ENCODE results near the gene ADD1.

Gene ADD1

DNA sequence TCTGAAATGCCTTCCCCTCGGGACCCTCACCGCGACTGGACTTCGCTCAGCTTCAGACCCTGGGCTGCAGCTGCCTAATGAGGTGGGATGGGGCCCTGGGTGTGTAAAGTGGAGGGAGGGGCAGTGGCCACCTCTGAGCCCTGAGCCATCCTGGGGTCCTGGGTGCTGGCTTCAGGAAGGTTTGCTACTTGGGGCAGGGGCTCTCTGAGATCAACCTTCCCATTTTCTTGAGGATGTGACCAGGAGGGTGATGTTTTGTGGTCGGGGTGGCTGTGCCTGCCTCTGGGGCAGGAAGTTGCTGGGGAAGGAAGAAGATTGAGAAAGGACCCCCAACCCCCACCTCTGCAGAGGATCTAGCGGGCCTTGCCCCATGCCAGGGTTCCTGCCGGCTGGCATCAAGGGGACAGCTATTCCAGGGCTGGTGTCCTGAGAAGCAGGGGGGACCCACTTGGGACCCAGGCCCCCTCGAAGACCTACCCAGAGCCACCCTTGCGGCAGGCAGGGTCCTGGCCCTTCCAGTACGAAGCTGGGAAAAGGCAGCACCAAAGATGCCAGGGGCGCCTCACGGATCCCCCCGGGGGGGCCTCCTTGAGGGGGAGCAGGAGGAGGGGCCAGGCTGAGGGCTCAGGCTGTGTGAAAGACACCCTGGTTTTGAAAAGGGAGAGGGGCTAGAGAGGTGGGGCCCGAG, 44.3 kb upstream of the ADD1 start:
- H3K4me1 ChIP-seq (ENCODE audit: control insufficient read depth, insufficient read depth, low read length, poor library complexity, severe bottlenecking), result peaks cover 43% of the 10 kb centered on the region
- no peaks in the 10 kb centered on the region for H3K9me3 ChIP-seq (ENCODE audit: control insufficient read depth, low read length)
- WGBS, 2 experiments (ENCODE audit: insufficient coverage in 2 of 2), result 88 to 97% methylated on average over 7 to 10 of the region's 14 CpGs
- no peaks in the 10 kb centered on the region for H3K36me3 ChIP-seq (ENCODE audit: control insufficient read depth, insufficient read depth, low read length)
- H3K27ac ChIP-seq (ENCODE audit: low read depth, low read length, severe bottlenecking), result peak overlapping the region; percentile 41
- no peak overlapping the region for H3K4me3 ChIP-seq (ENCODE audit: extremely low read depth, insufficient read depth, low read length, poor library complexity, severe bottlenecking)

DNA sequence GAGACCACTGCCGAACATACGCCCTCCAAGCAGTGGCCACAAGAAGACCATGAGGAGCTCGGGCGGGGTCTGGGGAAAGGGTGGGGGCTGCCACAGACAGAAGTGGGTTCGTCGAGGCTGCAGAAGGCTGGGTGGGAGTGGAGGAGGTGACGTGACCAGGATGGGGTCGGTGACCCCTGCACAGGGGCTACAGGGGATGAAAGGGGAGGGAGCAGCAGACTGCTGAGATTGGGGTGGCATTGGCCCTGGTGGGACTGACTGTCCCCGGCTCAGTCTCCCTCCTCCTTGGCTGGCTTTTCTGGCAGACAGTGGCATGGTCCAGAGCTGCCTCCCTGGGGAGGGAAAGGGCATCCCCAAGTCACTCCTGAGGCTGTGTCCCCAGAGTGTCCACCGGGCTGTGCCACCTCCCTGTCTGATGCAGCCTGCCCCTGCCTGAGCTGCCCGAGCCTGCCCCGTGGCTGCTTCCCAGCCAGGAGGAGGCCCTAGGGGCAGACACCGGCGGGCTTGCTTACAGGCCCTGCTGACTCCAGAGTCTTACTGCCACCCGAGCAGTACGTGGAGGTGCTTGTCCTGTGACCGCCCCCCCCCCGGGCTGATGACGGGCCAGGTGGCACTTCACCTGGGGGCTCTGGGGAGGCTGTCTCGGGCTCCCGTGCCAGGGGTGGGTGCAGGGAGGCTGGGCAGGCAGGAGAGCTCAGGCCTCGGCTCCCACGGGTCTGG, 43.5 kb upstream of the ADD1 start:
- H3K27ac ChIP-seq (ENCODE audit: low read depth, low read length, severe bottlenecking), result peak overlapping the region; percentile 92
- 81 to 89% methylated on average over 20 to 21 of the region's 23 CpGs for WGBS, 2 experiments (ENCODE audit: insufficient coverage in 2 of 2)
- H3K9me3 ChIP-seq (ENCODE audit: control insufficient read depth, low read length), result no peaks in the 10 kb centered on the region
- peaks cover 36% of the 10 kb centered on the region for H3K4me1 ChIP-seq (ENCODE audit: control insufficient read depth, insufficient read depth, low read length, poor library complexity, severe bottlenecking)
- no peak overlapping the region for H3K4me3 ChIP-seq (ENCODE audit: extremely low read depth, insufficient read depth, low read length, poor library complexity, severe bottlenecking)
- no peaks in the 10 kb centered on the region for H3K36me3 ChIP-seq (ENCODE audit: control insufficient read depth, insufficient read depth, low read length)

DNA sequence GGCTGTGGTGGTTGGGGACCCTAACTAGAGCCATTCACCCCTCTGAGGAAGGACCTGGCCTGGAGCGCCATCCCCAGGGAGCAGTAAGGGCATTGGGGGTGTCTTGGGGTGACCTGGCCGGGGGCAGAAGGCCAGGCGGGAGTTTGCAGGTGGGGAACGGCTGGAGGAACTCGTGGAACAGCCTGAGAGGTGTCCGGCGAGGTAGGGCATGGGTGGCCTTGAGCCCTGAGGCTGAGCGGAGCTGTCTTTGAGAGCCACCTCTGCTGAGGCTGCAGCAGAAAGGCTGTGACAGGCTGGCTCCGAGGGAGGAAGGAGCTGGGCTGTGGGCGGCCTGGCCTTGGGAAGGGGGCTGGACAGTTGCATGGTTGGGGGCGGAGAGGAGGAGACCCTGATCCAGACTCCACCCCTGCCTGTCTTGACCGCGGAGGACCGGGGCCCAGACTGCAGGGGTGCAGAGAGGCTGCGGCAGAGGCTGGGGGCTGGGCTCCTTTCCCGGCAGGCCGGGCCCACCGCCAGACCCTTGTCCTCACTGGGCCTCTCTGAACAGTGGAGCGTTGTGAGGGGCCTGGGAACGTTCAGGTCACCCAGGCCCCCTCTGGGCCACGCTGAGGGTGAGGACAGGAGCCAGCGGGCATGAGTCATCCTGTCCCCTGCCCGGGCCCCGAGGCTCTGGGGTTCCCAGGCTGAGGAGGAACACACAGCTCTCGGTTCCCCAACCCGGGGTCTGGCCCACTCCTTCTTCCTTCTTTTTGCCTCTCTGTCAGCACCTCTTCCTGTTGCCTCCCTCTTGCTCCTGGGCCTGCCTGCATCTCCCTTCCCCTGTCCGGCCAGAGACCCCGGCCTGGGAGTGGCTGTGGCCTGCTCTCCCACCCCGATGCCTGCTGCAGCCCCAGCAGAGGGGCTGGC, 42.7 kb upstream of the ADD1 start:
- H3K27ac ChIP-seq (ENCODE audit: low read depth, low read length, severe bottlenecking), result peak overlapping the region; percentile 92
- no peaks in the 10 kb centered on the region for H3K36me3 ChIP-seq (ENCODE audit: control insufficient read depth, insufficient read depth, low read length)
- H3K4me1 ChIP-seq (ENCODE audit: control insufficient read depth, insufficient read depth, low read length, poor library complexity, severe bottlenecking), result peaks cover 36% of the 10 kb centered on the region
- WGBS, 2 experiments (ENCODE audit: insufficient coverage in 2 of 2), result 33 to 43% methylated on average over 24 of the region's 29 CpGs
- H3K4me3 ChIP-seq (ENCODE audit: extremely low read depth, insufficient read depth, low read length, poor library complexity, severe bottlenecking), result no peak overlapping the region
- H3K9me3 ChIP-seq (ENCODE audit: control insufficient read depth, low read length), result no peaks in the 10 kb centered on the region

DNA sequence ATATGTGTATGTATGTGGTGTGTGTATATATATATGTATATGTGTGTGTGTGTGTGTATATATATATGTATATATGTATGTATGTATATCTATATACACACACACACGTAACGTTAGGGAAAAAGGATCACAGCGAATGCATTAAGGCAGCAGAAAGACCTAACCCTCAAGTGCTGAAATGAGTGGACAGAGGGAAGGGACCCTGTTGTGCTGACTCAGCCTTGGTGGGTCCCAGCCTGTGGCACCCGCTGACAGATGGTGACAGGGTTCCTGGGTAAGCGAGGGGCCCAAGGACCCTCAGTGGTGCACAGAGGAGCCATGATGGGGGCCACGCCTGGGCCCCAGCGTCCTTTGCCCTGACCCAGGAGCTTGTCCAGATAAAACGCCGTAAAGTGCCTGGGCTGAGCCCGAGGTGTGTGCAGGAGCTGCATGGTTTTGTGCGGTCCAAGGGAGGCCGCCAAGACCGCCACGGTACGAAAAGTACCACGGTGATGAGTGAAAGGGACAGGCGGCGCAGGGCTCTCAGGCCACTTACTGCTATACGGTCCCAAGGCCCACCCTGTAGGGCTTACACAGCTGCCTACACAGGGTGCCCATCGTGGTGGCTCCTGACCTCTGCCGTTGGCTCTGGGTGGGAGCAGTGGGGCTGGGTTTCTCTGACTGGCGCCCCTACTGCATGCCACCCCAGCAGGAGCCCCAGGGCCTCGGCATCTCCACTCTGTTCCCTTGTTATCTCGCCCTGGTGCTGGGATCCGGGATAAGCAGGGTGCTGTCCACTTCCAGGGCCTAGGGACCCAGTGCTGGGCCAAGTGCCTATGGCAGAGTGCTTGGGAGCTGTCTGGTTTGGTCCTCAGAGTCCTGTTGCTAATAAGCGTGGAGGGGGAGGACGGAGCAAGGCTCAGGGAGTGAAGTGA, 40.8 kb upstream of the ADD1 start:
- H3K27ac ChIP-seq (ENCODE audit: low read depth, low read length, severe bottlenecking), result no peak overlapping the region
- H3K4me1 ChIP-seq (ENCODE audit: control insufficient read depth, insufficient read depth, low read length, poor library complexity, severe bottlenecking), result peaks cover 33% of the 10 kb centered on the region
- WGBS, 2 experiments (ENCODE audit: insufficient coverage in 2 of 2), result 92 to 93% methylated on average over 25 of the region's 27 CpGs
- no peaks in the 10 kb centered on the region for H3K9me3 ChIP-seq (ENCODE audit: control insufficient read depth, low read length)
- no peaks in the 10 kb centered on the region for H3K36me3 ChIP-seq (ENCODE audit: control insufficient read depth, insufficient read depth, low read length)
- no peak overlapping the region for H3K4me3 ChIP-seq (ENCODE audit: extremely low read depth, insufficient read depth, low read length, poor library complexity, severe bottlenecking)

DNA sequence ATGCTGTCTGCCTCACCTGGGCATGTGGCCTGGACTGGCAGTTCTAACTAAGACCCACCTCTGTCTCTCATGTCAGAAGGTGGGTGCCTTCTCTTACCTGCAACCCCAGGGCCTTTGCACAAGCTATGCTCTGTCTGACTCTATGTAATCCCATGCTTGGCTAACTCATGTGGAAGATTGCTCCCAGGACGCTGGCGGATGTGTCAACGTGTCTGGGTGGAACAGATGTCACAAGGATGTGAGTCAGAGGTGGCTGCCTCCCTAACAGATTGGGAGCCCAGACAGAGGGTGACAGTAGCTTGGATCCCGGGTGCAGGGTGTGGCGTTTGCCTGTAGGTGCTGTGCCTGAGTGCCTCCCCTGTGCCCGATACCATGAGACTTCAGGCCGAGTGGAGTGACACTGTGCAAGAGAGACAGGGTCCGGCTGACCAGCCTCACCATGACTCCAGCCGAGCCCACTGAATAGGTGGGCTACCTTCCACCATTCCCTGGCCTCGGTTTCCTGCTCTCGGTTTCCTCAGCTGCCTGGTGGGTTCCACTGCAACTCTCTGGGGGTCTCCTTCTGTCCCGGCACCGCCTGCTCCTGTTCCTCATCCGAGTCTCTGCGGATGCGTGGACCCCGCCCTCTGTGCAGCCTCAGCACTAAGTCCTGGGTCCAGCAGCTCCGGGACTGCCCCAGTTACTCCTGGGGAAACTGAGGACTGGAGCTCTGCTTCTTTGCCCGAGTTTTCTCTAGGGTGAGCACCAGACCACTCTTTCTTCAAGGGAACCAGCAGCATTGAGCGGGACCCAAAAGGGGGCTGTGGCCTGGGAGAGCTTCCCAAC, 39.8 kb upstream of the ADD1 start:
- Histone ChIP-seq H3K9me3 (ENCODE audit: control insufficient read depth, low read length) (no peaks in the 10 kb centered on the region), H3K27ac (ENCODE audit: low read depth, low read length, severe bottlenecking) (no peak overlapping the region), H3K36me3 (ENCODE audit: control insufficient read depth, insufficient read depth, low read length) (no peaks in the 10 kb centered on the region), H3K4me3 (ENCODE audit: extremely low read depth, insufficient read depth, low read length, poor library complexity, severe bottlenecking) (no peak overlapping the region), H3K4me1 (ENCODE audit: control insufficient read depth, insufficient read depth, low read length, poor library complexity, severe bottlenecking) (peaks cover 26% of the 10 kb centered on the region)
- WGBS, 2 experiments (ENCODE audit: insufficient coverage in 2 of 2), result 95 to 97% methylated on average over 20 of the region's 20 CpGs

- WGBS, 2 experiments (ENCODE audit: insufficient coverage in 2 of 2), result 91 to 95% methylated on average over 6 to 8 of the region's 10 CpGs
- H3K4me1 ChIP-seq (ENCODE audit: control insufficient read depth, insufficient read depth, low read length, poor library complexity, severe bottlenecking), result peaks cover 19% of the 10 kb centered on the region
Measured at GRCh38 chr4:2804449-2804972, 39.1 kb upstream of the ADD1 start.

GRCh38 chr4:2804973-2805501, 38.6 kb upstream of the ADD1 start:
- H3K36me3 ChIP-seq (ENCODE audit: control insufficient read depth, insufficient read depth, low read length), result no peaks in the 10 kb centered on the region
- no peak overlapping the region for H3K27ac ChIP-seq (ENCODE audit: low read depth, low read length, severe bottlenecking)
- H3K4me1 ChIP-seq (ENCODE audit: control insufficient read depth, insufficient read depth, low read length, poor library complexity, severe bottlenecking), result peaks cover 14% of the 10 kb centered on the region
- H3K9me3 ChIP-seq (ENCODE audit: control insufficient read depth, low read length), result no peaks in the 10 kb centered on the region
- no peak overlapping the region for H3K4me3 ChIP-seq (ENCODE audit: extremely low read depth, insufficient read depth, low read length, poor library complexity, severe bottlenecking)
- 93 to 100% methylated on average over 10 to 12 of the region's 13 CpGs for WGBS, 2 experiments (ENCODE audit: insufficient coverage in 2 of 2)

More at GRCh38 chr4:2804449-2804972, 39.1 kb upstream of the ADD1 start:
- H3K36me3 ChIP-seq (ENCODE audit: control insufficient read depth, insufficient read depth, low read length), result no peaks in the 10 kb centered on the region
- no peak overlapping the region for H3K4me3 ChIP-seq (ENCODE audit: extremely low read depth, insufficient read depth, low read length, poor library complexity, severe bottlenecking)
- no peaks in the 10 kb centered on the region for H3K9me3 ChIP-seq (ENCODE audit: control insufficient read depth, low read length)
- H3K27ac ChIP-seq (ENCODE audit: low read depth, low read length, severe bottlenecking), result no peak overlapping the region

GRCh38 chr4:2805712-2806389, 37.8 kb upstream of the ADD1 start:
- Histone ChIP-seq H3K4me1 (ENCODE audit: control insufficient read depth, insufficient read depth, low read length, poor library complexity, severe bottlenecking) (peaks cover 6% of the 10 kb centered on the region), H3K36me3 (ENCODE audit: control insufficient read depth, insufficient read depth, low read length) (no peaks in the 10 kb centered on the region), H3K9me3 (ENCODE audit: control insufficient read depth, low read length) (no peaks in the 10 kb centered on the region), H3K4me3 (ENCODE audit: extremely low read depth, insufficient read depth, low read length, poor library complexity, severe bottlenecking) (no peak overlapping the region), H3K27ac (ENCODE audit: low read depth, low read length, severe bottlenecking) (no peak overlapping the region)
- 94 to 97% methylated on average over 9 to 20 of the region's 20 CpGs for WGBS, 2 experiments (ENCODE audit: insufficient coverage in 2 of 2)
